Spleen (tissue), 7 donors: ENCODE measurements around the gene FAM24B.

ENCODE experiments used
- CTCF ChIP-seq, 11 experiments: fragments of 200-600 bp in 7 of 11; fragments of 450-650 bp in 4 of 11; sonication (generic) in 4 of 11; IDR thresholded peaks in 8 of 11; conservative IDR thresholded peaks in 3 of 11; 1 replicate in 7 of 11; 2 replicates in 4 of 11; pipeline versions ENCODE4 v1.4.0 to v1.8.0; 2016 to 2021; ENCODE audit warnings: antibody characterized with exemption in 11 of 11, inconsistent platforms in 4 of 11, mild to moderate bottlenecking in 1 of 11
- POLR2AphosphoS5 ChIP-seq, 3 donors: sonication (generic); formaldehyde crosslinking; IDR thresholded peaks; one replicate each; pipeline ENCODE4 v1.5.1; 2017; ENCODE audit warnings: antibody characterized with exemption in 3 of 3
- donor health status: DM: no; HTN: no; CAD: no; lungs with moderate emphysema.
- donor health status: DM: no; HTN: no; CAD: no.
- donor health status: DM: no; HTN: no; CAD: no.

- TF ChIP-seq CTCF (IDR thresholded peaks at IDR 0.05 in 8 of 11, conservative IDR thresholded peaks at IDR 0.05 in 3 of 11) (no peak), POLR2AphosphoS5 (IDR thresholded peaks at IDR 0.05) (no peak)
Observed at GRCh38 chr10:122864194-122864592, 15.2 kb downstream of the FAM24B start.
